Hepatocyte (in vitro differentiated cells): ENCODE results near the gene BLACAT1.

Experiments used
- EZH2 ChIP-seq: fragments of 200-600 bp; sonication (generic); IDR thresholded peaks from 2 replicates; pipeline ENCODE4 v1.6.1; 2016; ENCODE audit warnings: antibody characterized with exemption, mild to moderate bottlenecking, borderline replicate concordance
- EZH2phosphoT487 ChIP-seq: fragments of 200-600 bp; sonication (generic); IDR thresholded peaks from one replicate; pipeline ENCODE4 v1.6.1; 2018; ENCODE audit warnings: antibody characterized with exemption, mild to moderate bottlenecking, low read depth, moderate library complexity; ENCODE audit not compliant: unreplicated experiment, severe bottlenecking

DNA sequence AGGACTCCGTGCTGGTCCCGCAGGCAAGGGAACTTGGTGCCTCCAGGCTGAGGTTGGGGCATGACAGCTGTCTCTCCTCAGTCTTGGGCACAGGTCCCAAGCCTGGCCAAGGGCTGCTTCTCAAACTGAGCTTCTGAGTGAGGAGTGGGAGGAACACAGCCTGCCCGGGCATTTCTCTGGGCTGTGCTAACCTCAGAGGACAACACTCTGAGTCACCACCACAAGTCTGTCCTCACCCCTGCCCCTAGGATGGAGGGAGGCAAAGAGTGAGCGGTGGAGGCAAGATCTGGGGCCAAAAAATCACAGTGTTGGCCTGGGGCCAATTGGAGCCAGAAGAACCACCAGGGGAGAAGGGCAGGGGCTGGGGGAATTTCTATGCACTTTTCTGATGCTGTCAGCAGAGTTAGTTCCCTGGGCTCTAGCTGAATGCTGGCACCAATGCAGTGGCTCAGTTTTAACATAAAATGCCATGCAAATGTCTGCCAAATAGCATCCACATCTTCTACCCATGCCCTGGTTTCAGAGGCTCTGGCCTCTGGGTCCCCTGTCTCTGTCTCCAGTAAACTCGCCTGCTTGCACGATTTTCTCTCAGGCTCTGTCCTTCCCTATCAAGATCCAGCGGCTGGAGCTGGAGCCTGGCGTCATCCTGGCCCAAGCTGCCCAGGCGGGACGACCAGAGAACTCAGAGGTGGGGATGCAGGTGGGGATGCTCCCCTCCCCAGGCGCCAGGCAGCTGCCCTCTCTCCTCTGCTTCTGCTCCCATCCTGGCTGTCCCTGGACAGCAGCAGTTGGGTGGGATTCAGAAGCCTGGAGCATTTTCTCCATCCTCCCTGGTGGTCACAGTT lies 37.6 kb upstream of the BLACAT1 start:
- no peak for TF ChIP-seq EZH2
- TF ChIP-seq EZH2phosphoT487, result no peak
